NCI-H146 treated with DMSO at 0.1 percent for 48 hours (cell line): ENCODE measurements around the gene ADAMTSL4.
"Not testable (repeated sequence)": the region's sequence is repeated elsewhere in the genome, so short reads cannot be mapped to it uniquely, and the experiment has no call there.

Source experiments
- DNase-seq: peaks from one replicate; lab custom pipeline; 2025; ENCODE audit not compliant: unreplicated experiment; lab: John Stamatoyannopoulos, UW

Gene ADAMTSL4

GRCh38 chr1:150581437-150581836 is 32.2 kb downstream of the ADAMTSL4 start:
- DNase-seq = not testable (repeated sequence)

- not testable (repeated sequence) for DNase-seq
Observed at GRCh38 chr1:150581962-150582361, 32.8 kb downstream of the ADAMTSL4 start.

- DNase-seq = no peak
Observed at GRCh38 chr1:150582371-150582770, 33.2 kb downstream of the ADAMTSL4 start.

- no peak for DNase-seq
Observed at GRCh38 chr1:150596095-150596892, 47.1 kb downstream of the ADAMTSL4 start.

GRCh38 chr1:150596976-150597375 is 47.8 kb downstream of the ADAMTSL4 start:
- no peak for DNase-seq

GRCh38 chr1:150598346-150598745 is 49.1 kb downstream of the ADAMTSL4 start:
- not testable (repeated sequence) for DNase-seq

GRCh38 chr1:150601540-150601939 is 52.3 kb downstream of the ADAMTSL4 start:
- no peak for DNase-seq

- not testable (repeated sequence) for DNase-seq
Observed at GRCh38 chr1:150602372-150602771, 53.2 kb downstream of the ADAMTSL4 start.

GRCh38 chr1:150603711-150604110 is 54.5 kb downstream of the ADAMTSL4 start:
- no peak for DNase-seq

GRCh38 chr1:150604226-150604588 is 55.0 kb downstream of the ADAMTSL4 start:
- DNase-seq = no peak

- not testable (repeated sequence) for DNase-seq
Observed at GRCh38 chr1:150605451-150605731, 56.2 kb downstream of the ADAMTSL4 start.

- no peak for DNase-seq
Observed at GRCh38 chr1:150606463-150607142, 57.4 kb downstream of the ADAMTSL4 start.

- DNase-seq = no peak
Observed at GRCh38 chr1:150609732-150610131, 60.5 kb downstream of the ADAMTSL4 start.
